ENCODE data around the gene UBE2Q2.
"Not testable (repeated sequence)": the region's sequence is repeated elsewhere in the genome, so short reads cannot be mapped to it uniquely, and the experiment has no call there.

UBE2Q2 gene

DNA sequence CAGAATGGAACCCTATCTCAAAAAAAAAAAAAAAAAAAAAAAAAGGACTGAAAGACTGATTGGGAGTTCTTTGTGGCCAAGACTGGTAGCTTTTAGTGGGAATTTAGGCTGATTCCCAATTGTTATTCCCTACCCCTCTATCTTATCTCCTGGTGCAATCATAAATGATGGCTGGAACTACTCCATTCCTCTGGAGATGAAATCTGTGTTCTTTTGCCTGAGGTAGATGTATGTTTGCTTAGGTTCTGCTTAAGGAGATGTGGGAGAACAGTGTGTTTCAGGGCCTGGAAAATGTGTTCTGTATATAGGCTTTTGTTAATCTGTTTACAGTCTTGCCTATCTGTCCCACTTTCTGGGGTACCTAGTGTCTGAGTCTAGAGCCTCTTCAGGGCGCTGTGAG lies 19.5 kb downstream of the UBE2Q2 start:
- Mint-ChIP-seq H3K9me3 (no peaks in the 10 kb centered on the region), H3K27me3 (no peaks in the 10 kb centered on the region), H3K4me3 (no peak overlapping the region), H3K27ac (no peak overlapping the region), H3K36me3 (ENCODE audit: insufficient read depth) (peaks cover 28% of the 10 kb centered on the region), H3K4me1 (ENCODE audit: low read depth in 2 of 2) (peaks cover 15 to 41% of the 10 kb centered on the region in 2 donors)
- ATAC-seq (replicated peaks) (no peak), DNase-seq (no peak)

DNA sequence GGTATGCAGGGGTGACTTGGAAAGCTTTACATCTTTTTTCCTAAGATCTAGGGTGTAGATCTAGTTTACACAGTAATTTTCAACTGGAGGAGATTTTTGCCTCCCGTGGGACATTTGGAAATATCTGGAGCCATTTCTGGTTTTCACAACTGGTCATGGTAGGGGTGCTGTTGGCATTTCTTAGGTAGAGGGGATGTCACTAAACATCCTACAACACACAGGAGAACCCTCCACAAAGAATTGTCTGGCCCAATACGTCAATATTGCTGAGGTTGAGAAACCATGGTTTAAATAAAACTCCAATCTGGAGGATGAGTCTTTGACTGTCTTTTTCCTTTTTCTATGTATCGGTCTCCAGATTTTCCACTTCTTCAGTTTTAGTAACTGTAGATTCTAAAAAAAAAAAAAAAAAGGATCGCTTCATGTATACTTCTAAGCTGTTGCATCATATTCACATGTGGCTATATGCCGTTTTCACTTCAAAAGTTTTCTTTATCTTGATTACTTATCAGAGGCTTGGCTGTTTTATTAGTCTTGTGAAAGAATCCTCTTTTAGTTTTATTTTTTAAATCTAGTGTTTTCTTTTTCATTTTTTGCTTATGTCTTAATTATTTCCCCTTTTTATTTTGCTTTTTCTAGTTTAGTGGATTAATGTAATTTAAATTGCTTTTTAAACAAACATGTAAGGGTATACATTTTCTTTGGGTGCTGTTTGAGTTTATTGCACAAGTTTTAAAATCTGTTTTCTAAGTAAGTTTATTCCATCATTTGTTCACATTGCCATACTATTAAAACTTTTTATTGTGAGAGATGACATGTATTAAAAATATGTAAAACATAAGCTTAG lies 21.2 kb downstream of the UBE2Q2 start:
- H3K27ac Mint-ChIP-seq, result no peak overlapping the region
- no peak overlapping the region for H3K4me3 Mint-ChIP-seq
- H3K4me1 Mint-ChIP-seq (ENCODE audit: low read depth in 2 of 2), result peaks cover 10 to 30% of the 10 kb centered on the region in 2 donors
- DNase-seq (no peak), ATAC-seq (replicated peaks) (no peak)
- H3K27me3 Mint-ChIP-seq, result no peaks in the 10 kb centered on the region
- peaks cover 31% of the 10 kb centered on the region for H3K36me3 Mint-ChIP-seq (ENCODE audit: insufficient read depth)
- H3K9me3 Mint-ChIP-seq, result no peaks in the 10 kb centered on the region

DNA sequence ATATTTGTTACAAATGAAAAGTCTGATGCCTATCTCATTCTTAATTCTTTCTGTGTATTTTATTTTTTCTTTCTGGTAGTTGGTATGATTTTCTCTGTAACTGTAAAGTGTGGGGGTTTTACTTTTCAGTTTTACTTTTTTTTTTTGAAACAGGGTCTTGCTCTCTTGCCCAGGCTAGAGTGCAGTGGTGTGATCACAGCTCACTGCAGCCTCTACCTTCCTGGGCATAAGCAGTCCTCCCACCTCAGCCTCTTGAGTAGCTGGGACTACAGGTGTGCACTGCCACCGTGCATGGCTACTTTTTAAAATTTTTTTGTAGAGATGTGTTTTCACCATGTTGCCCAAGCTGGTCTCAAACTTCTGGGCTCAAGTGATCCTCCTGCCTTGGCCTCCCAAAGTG lies 22.8 kb downstream of the UBE2Q2 start:
- DNase-seq; H3K4me3 Mint-ChIP-seq; ATAC-seq (replicated peaks); H3K9me3 Mint-ChIP-seq; H3K27me3 Mint-ChIP-seq: not testable (repeated sequence)
- peak overlapping the region in 1 of 2 donors; percentile 62 for H3K27ac Mint-ChIP-seq
- H3K4me1 Mint-ChIP-seq (ENCODE audit: low read depth in 2 of 2), result peaks cover 10 to 21% of the 10 kb centered on the region in 2 donors
- H3K36me3 Mint-ChIP-seq (ENCODE audit: insufficient read depth), result peaks cover 31% of the 10 kb centered on the region

DNA sequence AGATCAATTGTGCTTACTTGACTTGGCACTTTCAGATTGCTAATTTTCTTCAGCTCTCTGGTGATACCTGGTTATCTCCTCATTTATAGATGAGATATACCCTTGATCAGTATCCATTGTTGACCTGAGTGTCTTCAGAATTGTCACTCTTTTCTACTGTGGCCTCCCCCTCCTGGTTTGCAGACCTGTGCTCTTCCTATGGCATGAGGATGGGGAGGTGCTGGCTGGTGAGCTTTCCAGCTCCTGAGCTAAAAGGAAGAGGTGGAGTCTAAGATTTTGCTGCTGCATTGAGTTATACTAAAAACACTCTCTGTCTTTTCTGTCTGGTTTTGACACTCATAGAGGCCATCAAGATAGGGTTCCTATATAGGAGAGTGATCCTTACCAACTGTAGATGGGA lies 23.7 kb downstream of the UBE2Q2 start:
- H3K9me3 Mint-ChIP-seq, result no peaks in the 10 kb centered on the region
- no peaks in the 10 kb centered on the region for H3K27me3 Mint-ChIP-seq
- peak overlapping the region in 1 of 2 donors; percentile 62 for H3K27ac Mint-ChIP-seq
- DNase-seq, result no peak
- H3K4me1 Mint-ChIP-seq (ENCODE audit: low read depth in 2 of 2), result peaks cover 10 to 21% of the 10 kb centered on the region in 2 donors
- ATAC-seq (replicated peaks), result no peak
- peaks cover 28% of the 10 kb centered on the region for H3K36me3 Mint-ChIP-seq (ENCODE audit: insufficient read depth)
- no peak overlapping the region for H3K4me3 Mint-ChIP-seq

DNA sequence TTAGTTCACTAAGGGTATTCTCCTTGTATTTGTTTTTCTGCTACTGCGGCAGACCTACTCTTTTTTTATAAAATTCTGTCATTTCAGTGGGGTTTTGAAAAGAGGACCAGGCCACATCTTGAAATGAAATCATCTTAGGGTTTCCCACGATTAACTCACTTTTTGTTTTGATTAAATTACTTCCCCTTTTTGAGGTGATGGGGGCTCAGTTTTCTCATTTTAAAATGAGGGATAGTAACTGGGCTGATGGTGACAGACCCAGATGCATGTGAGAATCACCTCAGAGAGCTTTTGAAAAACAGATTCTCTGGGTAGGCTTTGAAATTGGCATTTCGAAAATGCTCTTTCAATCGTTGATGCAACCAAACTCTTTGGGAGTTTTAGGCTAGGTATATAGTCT lies 24.2 kb downstream of the UBE2Q2 start:
- H3K36me3 Mint-ChIP-seq (ENCODE audit: insufficient read depth), result peaks cover 24% of the 10 kb centered on the region
- no peaks in the 10 kb centered on the region for H3K9me3 Mint-ChIP-seq
- H3K4me3 Mint-ChIP-seq, result no peak overlapping the region
- no peak overlapping the region for H3K27ac Mint-ChIP-seq
- DNase-seq (no peak), ATAC-seq (replicated peaks) (no peak)
- H3K4me1 Mint-ChIP-seq (ENCODE audit: low read depth in 2 of 2), result peaks cover 10 to 21% of the 10 kb centered on the region in 2 donors
- H3K27me3 Mint-ChIP-seq, result no peaks in the 10 kb centered on the region

DNA sequence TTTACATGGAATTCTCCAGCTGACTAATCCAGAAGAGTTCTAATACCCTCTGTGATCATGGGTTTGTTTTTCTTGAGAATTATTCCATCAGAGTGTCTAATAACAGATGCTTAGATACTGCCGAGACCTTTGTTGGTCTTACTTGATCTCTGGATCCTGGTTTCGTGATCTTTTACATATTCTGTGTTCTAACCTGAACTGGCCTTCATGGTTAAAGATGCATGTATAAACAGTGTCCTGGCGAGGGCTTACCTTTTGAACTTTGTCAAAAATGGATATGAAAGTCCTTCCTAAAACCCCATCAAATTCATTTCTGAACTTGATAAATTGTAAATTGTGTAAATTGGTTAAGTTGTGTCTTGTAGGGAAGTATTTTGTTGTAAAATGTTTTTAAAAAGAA lies 24.8 kb downstream of the UBE2Q2 start:
- no peak for ATAC-seq (replicated peaks)
- H3K9me3 Mint-ChIP-seq, result no peaks in the 10 kb centered on the region
- DNase-seq, result no peak
- H3K4me1 Mint-ChIP-seq (ENCODE audit: low read depth in 2 of 2), result peaks cover 10 to 21% of the 10 kb centered on the region in 2 donors
- H3K4me3 Mint-ChIP-seq, result no peak overlapping the region
- H3K27me3 Mint-ChIP-seq, result no peaks in the 10 kb centered on the region
- peaks cover 25% of the 10 kb centered on the region for H3K36me3 Mint-ChIP-seq (ENCODE audit: insufficient read depth)
- peak overlapping the region in 1 of 2 donors; percentile 60 for H3K27ac Mint-ChIP-seq

DNA sequence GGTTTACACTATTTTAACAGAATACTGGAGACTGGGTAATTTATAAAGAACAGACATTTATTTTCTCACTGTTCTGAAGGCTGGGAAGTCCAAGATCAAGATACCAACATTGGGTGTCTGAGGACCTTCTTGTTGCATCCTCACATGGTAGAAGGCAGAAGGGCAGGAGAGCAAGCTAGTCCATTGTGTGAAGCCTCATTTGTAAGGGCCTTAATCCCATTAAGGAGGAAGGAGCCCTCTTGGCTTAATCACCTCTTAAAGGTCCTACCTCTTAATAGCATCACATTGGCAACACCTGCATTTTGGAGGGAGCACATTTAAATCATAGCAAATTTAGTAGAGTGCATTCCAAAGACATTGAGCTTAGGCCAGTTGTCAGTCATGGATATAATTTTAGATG lies 26.2 kb downstream of the UBE2Q2 start:
- H3K9me3 Mint-ChIP-seq, result no peaks in the 10 kb centered on the region
- peaks cover 30% of the 10 kb centered on the region for H3K36me3 Mint-ChIP-seq (ENCODE audit: insufficient read depth)
- H3K27ac Mint-ChIP-seq, result peak overlapping the region in 1 of 2 donors; percentile 50
- peaks cover 14 to 24% of the 10 kb centered on the region in 2 donors for H3K4me1 Mint-ChIP-seq (ENCODE audit: low read depth in 2 of 2)
- DNase-seq, result no peak
- ATAC-seq (replicated peaks), result no peak
- no peak overlapping the region for H3K4me3 Mint-ChIP-seq
- H3K27me3 Mint-ChIP-seq, result no peaks in the 10 kb centered on the region

DNA sequence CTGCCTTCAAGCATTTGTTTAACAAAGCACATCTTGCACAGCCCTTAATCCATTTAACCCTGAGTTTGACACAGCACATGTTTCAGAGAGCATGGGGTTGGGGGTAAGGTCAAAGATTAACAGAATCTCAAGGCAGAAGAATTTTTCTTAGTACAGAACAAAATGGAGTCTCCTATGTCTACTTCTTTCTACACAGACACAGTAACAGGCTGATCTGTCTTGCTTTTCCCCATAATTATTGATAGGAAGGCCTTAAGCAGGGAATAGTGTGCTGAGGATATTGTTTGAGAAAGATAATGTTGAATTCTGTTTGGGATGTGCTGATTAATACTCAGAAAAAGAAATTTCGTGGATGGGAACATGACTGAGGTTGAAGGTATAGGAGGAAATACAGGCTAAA lies 28.3 kb downstream of the UBE2Q2 start:
- Mint-ChIP-seq H3K36me3 (ENCODE audit: insufficient read depth) (peaks cover 47% of the 10 kb centered on the region), H3K4me1 (ENCODE audit: low read depth in 2 of 2) (peaks cover 8 to 22% of the 10 kb centered on the region in 2 donors)
- not testable (repeated sequence) for H3K9me3 Mint-ChIP-seq; DNase-seq; H3K4me3 Mint-ChIP-seq; H3K27ac Mint-ChIP-seq; H3K27me3 Mint-ChIP-seq; ATAC-seq (replicated peaks)

DNA sequence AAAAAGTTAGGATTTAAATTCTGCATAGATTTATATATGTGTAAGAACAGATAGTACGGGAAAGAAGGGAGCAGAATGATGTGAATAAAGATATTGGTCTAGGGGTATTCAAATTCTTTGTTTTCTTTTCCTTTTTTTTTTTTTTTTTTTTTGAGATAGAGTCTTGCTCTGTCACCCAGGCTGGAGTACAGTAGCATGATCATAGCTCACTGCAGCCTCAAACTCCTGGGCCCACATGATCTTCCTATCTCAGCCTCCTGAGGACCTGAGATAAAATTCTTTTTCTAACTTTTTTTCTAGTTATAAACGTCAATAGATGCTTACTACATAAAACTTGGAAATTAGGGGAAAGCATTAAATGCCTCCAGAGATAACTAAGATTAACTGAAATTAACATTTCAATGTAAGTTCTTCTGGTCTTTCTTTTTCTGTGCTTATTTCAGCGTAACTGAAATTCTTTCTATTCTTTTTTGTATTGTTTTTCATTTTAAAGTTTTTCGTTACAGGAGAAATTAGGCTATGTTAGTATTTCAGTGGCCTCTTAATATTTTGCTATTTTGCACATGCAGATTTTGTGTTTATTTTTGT lies 29.2 kb downstream of the UBE2Q2 start:
- Mint-ChIP-seq H3K27ac (no peak overlapping the region), H3K9me3 (no peaks in the 10 kb centered on the region), H3K36me3 (ENCODE audit: insufficient read depth) (peaks cover 56% of the 10 kb centered on the region), H3K27me3 (no peaks in the 10 kb centered on the region), H3K4me1 (ENCODE audit: low read depth in 2 of 2) (peaks cover 6 to 13% of the 10 kb centered on the region in 2 donors), H3K4me3 (no peak overlapping the region)
- no peak for ATAC-seq (replicated peaks)
- no peak for DNase-seq

DNA sequence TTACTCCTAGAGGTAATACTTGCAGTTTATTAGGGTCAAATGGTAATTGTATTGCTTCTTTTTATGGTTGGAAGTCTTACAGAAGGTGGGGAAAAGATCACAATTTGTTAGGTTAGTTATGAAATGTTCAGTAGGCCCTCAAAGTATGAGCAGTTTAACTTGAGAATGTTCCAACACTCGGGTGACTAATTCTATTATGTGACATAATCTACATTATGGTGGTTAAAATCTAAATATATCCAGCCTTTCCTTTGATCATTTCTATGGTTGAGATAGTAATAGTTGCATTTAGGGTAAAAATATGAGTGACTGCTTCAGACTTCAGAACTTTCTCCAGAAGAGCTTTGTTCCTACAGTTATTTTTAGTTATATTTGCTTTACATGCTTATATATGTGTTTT lies 40.8 kb downstream of the UBE2Q2 start:
- no peaks in the 10 kb centered on the region for H3K27me3 Mint-ChIP-seq
- no peak overlapping the region for H3K27ac Mint-ChIP-seq
- peaks cover 0 to 3% of the 10 kb centered on the region in 2 donors for H3K4me1 Mint-ChIP-seq (ENCODE audit: low read depth in 2 of 2)
- DNase-seq, result no peak
- no peak for ATAC-seq (replicated peaks)
- no peaks in the 10 kb centered on the region for H3K9me3 Mint-ChIP-seq
- no peak overlapping the region for H3K4me3 Mint-ChIP-seq
- peaks cover 31% of the 10 kb centered on the region for H3K36me3 Mint-ChIP-seq (ENCODE audit: insufficient read depth)

DNA sequence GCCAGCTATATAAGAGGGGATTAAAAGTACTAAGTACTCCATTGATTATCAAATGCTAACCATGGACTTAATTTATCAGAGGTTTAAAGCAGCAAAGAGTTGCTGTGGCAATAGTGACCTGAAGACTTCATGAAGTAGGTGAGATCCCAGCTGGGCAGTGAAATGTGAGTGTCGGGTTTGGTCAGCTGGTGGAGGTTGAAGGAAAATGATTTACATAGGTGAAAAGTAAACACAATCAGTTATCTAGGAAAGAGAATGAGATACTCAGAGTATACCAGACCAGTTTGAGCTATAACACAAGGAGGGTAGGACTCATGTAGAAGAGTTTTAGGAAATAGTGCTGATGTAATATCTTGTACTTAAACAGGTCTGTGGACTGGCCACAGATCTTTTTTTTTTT lies 43.9 kb downstream of the UBE2Q2 start:
- ATAC-seq (replicated peaks), result no peak
- Mint-ChIP-seq H3K27me3 (no peaks in the 10 kb centered on the region), H3K4me1 (ENCODE audit: low read depth in 2 of 2) (no peaks in the 10 kb centered on the region), H3K36me3 (ENCODE audit: insufficient read depth) (peaks cover 22% of the 10 kb centered on the region), H3K27ac (no peak overlapping the region), H3K9me3 (no peaks in the 10 kb centered on the region), H3K4me3 (no peak overlapping the region)
- DNase-seq, result no peak

DNA sequence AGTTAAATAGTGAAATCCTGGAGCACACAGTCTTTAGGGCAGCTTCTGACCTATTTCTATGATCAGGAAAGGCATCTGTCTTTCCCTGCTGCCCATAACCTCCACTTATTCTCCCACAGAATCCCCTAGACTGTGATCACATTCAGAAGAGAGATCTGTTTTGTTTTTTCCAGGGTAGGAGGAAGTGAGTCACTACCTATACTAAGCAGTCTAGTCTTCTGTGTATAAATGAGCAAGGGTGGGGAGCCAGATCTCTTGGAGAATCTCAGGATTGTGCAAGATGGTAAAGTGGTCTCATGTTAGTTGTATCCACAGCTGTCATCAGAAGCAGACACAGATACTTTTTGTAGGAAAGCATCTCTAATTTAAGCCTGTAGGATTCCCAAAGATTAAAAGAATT lies 48.6 kb downstream of the UBE2Q2 start:
- Mint-ChIP-seq H3K27ac (peak overlapping the region in 1 of 2 donors; percentile 31), H3K4me3 (no peak overlapping the region), H3K4me1 (ENCODE audit: low read depth in 2 of 2) (no peaks in the 10 kb centered on the region), H3K27me3 (no peaks in the 10 kb centered on the region), H3K36me3 (ENCODE audit: insufficient read depth) (peaks cover 38% of the 10 kb centered on the region), H3K9me3 (no peaks in the 10 kb centered on the region)
- no peak for ATAC-seq (replicated peaks)
- no peak for DNase-seq

DNA sequence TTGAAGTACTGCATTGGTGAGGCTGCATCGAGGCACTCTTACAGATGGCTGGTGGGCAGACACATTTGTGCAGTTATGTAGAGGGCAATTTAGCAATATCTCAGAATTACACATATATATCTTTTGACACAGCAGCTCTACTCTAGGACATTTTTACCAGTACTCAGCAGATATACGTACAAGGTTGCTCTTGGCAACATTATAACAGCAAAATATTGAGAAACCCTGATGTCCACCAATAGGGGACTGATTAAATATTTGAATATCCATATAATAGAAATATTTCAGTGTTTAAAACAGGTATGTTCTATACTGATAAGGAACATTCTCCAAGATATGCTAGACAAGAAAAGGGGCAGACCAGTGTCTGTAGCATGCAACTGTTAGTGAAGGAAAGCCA lies 52.5 kb downstream of the UBE2Q2 start:
- no peak overlapping the region for H3K27ac Mint-ChIP-seq
- H3K9me3 Mint-ChIP-seq, result no peaks in the 10 kb centered on the region
- no peak overlapping the region for H3K4me3 Mint-ChIP-seq
- H3K36me3 Mint-ChIP-seq (ENCODE audit: insufficient read depth), result peaks cover 39% of the 10 kb centered on the region
- H3K4me1 Mint-ChIP-seq (ENCODE audit: low read depth in 2 of 2), result no peaks in the 10 kb centered on the region
- DNase-seq (no peak), ATAC-seq (replicated peaks) (no peak)
- no peaks in the 10 kb centered on the region for H3K27me3 Mint-ChIP-seq

DNA sequence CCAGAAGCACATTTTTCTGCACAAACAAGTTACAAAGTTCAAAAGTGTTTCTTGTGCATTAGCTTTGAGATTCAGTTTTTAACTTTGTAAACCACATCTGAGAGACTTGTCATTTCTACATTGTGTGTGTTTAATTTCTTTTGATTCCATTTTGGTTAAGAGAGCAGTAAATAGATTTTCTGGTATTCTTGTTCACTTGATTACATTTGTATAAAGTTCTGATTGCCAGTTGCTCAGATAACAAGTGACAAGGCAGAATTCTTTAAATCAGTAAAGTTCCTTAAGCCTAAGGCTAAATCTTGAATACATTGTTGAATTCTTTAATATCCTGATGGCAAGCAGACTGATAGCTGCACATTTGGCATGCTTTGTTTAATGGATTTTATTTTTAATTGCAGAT lies 57.3 kb downstream of the UBE2Q2 start:
- Mint-ChIP-seq H3K4me1 (ENCODE audit: low read depth in 2 of 2) (peaks cover 14 to 15% of the 10 kb centered on the region in 2 donors), H3K36me3 (ENCODE audit: insufficient read depth) (peaks cover 35% of the 10 kb centered on the region), H3K27ac (no peak overlapping the region), H3K9me3 (no peaks in the 10 kb centered on the region), H3K27me3 (no peaks in the 10 kb centered on the region), H3K4me3 (no peak overlapping the region)
- no peak for DNase-seq
- ATAC-seq (replicated peaks), result no peak
